HK-2 (cell line): ENCODE results near the gene SFXN5.

Experiments used
- DNase-seq: peaks from one replicate; pipeline ENCODE4 v3.0.0-alpha.2; 2018; ENCODE audit not compliant: unreplicated experiment

Gene SFXN5

GRCh38 chr2:72898585-72898906 is 173.0 kb downstream of the SFXN5 start:
- no peak for DNase-seq

GRCh38 chr2:72897785-72898584 is 173.5 kb downstream of the SFXN5 start:
- DNase-seq, result no peak

- no peak for DNase-seq
Observed at GRCh38 chr2:72896446-72896845, 175.1 kb downstream of the SFXN5 start.

GRCh38 chr2:72895759-72896281 is 175.7 kb downstream of the SFXN5 start:
- DNase-seq, result peak; percentile 54

- DNase-seq, result no peak
Observed at GRCh38 chr2:72895154-72895553, 176.4 kb downstream of the SFXN5 start.

GRCh38 chr2:72894514-72894913 is 177.0 kb downstream of the SFXN5 start:
- DNase-seq, result no peak

GRCh38 chr2:72893594-72894319 is 177.8 kb downstream of the SFXN5 start:
- DNase-seq, result peak; percentile 72

GRCh38 chr2:72892506-72893173 is 178.9 kb downstream of the SFXN5 start:
- peak; percentile 72 for DNase-seq
